Urothelium cell line (cell line): ENCODE measurements around the gene COL11A1.
A peak's percentile ranks its signal among the peaks of the same experiment; 100 is the strongest.
"Not testable (repeated sequence)": the region's sequence is repeated elsewhere in the genome, so short reads cannot be mapped to it uniquely, and the experiment has no call there.

ENCODE experiments used
- DNase-seq: peaks from one replicate; pipeline ENCODE4 v3.0.0; 2011; ENCODE audit warnings: low spot score, mixed read lengths
- FAIRE-seq: peaks from 2 replicates; lab custom pipeline; 2011; peaks lifted over from hg19 to GRCh38; lab: Jason Lieb, UNC

COL11A1 gene

DNA sequence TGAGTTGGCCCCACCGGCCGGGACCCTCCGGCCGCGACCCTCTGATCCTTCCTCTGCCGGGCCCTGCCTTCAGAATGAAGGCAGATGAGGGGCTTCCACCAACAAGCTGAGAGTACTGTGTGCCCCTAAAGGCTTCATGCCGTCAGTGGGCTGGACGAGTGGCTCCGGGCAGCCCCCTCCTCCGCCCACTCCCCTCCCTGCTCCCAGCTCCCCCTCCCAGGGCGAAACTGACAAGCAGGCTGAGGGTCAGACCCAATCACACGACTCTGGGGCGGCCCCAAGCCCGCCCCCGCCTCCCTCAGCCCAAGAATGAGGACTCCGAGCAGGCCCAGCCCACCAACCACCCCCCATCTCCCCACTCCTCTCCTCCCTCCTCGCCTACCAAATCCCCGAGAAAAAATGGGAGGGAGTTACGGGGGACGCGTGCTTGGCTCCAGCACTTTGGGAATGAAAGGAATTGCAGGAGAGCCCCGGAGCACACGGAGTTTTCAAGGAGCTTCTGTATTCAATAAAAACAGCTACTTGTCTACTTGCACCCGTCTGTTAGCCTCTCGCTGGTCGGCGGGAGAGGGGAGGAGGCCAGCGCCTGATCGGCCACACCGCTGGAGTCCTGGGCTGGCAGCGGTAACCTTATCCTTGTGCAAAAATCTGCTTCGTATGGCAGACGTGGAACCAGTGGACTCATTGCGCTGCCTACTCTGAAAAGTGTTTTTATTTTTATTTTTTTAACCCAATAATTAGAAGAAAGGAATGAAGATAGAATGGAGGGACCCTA is at the start of gene COL11A1:
TSS of gene COL11A1 (minus strand) at position 147 of the 775 bp plus-strand sequence. CDS start 344 bp downstream, outside the sequence.
- peak; percentile 70 for DNase-seq
- no peak for FAIRE-seq

DNA sequence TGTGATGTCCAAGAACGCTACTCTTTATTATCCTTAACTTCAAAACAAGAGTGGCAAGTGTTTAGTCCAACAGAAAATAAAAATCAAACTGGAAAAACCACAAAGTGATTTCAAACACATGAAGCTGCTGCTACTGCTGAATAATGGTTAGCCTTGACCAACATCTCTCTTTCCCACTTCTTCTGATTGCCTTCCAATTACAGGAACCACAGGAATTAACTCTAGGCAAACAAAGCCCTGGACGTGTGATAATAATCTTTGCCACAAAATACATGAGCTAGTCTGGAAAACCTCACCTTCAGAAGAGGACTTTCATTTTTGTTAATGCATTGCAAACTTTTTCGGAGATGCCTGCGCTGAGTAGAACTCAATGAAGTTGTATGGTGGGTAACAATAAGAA is 48.6 kb upstream of the COL11A1 start:
- no peak for FAIRE-seq
- DNase-seq = no peak

- DNase-seq (no peak), FAIRE-seq (no peak)
These were observed 37.8 kb upstream of the COL11A1 start for GRCh38 chr1:103146166-103146565.

DNA sequence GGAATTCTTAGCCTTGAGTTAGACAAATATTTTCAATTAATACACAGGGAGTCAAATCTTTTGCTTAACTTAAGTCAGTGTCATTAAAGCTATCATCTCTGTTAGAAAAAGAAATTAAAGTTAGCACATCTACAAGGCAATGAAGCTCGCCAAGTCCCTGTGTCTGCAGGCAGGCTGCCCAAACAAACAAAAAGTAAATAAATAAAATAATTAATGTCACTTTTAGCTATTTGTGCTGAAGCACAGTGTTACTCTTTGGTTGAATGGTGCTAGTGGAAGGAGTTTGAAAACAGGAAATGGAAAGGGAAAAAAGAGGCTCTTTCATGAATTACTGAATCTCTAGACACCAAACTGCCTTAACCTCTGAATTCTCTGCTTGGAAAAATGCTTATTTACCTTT is 37.1 kb upstream of the COL11A1 start:
- DNase-seq = no peak
- FAIRE-seq = no peak

DNA sequence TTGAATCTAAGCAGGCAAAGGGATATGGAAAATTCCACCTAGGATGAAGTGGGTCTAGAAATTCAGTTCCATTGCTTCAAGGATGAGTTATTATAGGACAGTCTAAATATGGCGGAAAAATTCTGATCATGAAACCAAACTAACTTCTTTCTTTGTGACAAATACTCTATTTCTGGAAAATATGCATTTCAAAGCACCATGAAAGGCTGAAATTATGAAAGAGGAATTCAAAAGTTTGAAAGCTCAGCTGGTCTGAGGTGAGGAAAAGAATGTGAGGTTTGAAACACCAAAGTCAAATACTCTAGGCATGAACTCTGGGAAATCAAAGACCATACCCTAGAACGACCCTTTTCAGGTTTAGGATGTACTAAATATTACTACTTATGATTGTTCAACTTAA is 36.4 kb upstream of the COL11A1 start:
- DNase-seq (no peak), FAIRE-seq (no peak)

- no peak for FAIRE-seq
- no peak for DNase-seq
These were observed 34.1 kb upstream of the COL11A1 start for GRCh38 chr1:103142461-103142860.

DNA sequence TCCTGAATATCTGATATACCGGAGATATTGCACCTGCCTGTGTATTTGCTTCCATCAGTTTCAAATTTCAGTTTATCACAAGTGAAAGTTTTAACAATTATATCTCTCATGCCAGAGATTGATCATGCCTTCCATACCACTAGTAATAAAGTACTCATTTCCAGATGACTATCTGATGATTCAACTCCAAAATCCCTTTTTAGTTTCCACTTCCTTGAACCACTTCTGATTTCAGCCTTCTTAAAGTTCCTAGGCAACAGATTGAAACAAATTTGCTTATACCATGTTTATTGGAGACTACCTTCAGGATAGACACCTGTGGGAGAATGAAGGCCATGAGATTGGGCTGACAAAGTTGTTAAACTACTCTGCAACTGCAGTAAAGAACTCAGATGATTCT is 21.5 kb upstream of the COL11A1 start:
- FAIRE-seq = no peak
- no peak for DNase-seq

DNA sequence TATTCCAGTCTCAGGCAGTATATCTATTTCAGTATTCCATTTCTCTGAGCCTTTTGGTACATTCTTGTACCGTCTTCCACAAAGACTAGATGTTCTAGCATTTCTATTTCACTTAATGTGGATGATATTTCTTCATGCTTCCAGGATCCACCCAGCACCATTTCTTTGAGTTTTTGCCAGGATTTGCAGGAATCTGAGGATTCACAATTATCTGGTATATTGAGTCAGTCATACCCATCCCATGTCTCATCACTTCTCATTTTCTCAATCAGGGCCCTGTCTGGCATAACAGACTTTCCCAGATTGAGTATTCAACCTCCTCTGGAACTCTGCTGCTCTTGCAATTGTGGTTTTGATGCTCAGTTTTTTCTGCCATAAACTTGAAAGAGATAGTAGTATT is 20.9 kb upstream of the COL11A1 start:
- FAIRE-seq (no peak), DNase-seq (no peak)

- DNase-seq, FAIRE-seq: not testable (repeated sequence)
These were observed 19.9 kb upstream of the COL11A1 start for GRCh38 chr1:103128256-103128655.

DNA sequence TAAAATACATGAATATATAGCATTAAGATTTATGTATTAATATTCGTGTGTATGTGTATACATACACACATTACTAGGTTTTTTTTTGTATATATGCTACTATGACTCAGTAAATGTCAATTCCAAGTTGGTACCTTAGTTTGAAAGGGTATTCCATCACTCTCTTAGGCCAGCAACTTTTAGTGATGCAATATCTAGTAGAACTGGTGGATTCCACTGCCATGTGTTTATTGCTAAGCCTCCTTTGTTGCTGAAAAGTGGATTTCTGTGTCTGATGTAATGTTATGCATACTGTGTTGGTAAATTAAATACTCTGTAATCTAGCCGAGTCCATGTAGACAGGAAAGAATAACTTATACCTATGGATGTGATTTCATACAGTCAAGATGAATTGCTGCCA is 16.9 kb upstream of the COL11A1 start:
- DNase-seq (no peak), FAIRE-seq (no peak)

DNA sequence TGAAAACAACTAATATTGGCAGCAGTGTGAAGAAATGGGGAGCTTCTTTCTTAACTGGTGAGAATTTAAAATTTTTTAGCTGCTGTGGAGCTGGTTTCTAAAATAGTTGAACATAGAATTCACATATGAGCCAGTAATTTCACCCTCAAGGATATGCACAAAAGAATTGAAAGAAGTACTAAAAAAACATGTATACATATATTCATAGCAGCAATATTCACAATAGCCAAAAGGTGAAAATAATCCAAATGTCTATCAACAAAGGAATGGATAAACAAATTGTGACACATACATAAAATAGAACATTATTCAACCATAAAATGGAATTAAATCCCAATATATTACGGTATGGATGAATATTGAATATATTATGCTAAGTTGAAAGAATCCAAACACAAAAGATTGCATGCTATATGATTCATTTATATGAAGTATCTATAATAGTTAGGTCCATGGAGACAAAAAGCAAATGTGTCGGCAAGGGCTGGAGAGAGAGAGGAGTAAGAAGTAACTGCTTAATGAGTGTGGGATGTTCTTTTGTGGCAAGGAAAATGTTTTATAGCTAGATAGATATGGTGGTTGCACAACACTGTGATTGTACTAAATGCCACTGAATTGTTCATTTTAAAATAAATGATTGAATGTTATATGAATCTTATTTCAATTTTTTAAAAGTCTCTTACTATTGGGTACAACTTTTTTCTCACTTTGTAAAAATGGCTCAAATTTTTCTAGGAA is 14.8 kb upstream of the COL11A1 start:
- no peak for FAIRE-seq

GRCh38 chr1:103120981-103121380 is 12.7 kb upstream of the COL11A1 start:
- no peak for DNase-seq
- FAIRE-seq = no peak

More for the DNA sequence above, 14.8 kb upstream of the COL11A1 start:
- DNase-seq = no peak

DNA sequence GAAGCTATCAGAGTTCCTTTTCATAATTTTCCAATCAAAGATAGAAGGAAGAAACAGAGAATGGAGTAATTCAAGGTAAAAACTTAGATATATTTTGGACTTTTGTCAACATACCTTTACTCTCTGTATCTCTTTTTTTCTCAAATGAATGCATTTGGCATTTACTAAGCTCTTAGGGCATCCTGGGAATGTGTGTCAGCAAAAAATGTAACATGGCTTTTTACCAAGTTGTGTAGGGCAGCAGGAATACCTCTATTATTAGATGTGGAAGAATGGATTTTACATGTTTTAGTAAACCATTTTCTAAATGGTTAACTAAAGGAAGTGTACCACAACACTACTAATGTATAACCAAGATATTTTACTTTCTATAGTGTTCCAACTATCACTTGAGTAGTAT is 4.2 kb upstream of the COL11A1 start:
- FAIRE-seq (no peak), DNase-seq (no peak)

GRCh38 chr1:103111926-103112325 is 3.6 kb upstream of the COL11A1 start:
- FAIRE-seq = no peak
- peak; percentile 3 for DNase-seq

DNA sequence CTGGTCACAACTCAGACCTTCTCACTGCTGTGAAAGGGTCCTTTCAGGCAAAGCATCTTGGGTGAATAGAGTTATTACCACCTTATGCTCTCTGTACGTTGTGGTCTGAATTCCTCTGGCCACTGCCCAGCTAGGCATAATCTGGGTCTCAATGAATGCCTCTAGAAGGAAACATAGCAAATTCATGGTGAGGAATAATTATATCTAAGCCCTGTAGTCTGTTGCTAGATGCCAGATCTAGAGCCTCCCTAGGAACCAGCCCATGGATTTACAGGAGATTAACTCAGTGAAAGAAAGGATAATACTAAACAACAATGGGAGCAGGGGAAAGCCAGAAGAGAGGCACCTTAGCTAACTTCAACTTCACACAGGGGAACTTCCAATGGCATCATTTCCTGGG is 2.4 kb upstream of the COL11A1 start:
- DNase-seq (peak; percentile 6), FAIRE-seq (no peak)

GRCh38 chr1:103109311-103109920 is 1.1 kb upstream of the COL11A1 start:
- FAIRE-seq (no peak), DNase-seq (peak; percentile 6)

- no peak for FAIRE-seq
These were observed 464 bp downstream of the COL11A1 start for GRCh38 chr1:103107741-103108375.

DNA sequence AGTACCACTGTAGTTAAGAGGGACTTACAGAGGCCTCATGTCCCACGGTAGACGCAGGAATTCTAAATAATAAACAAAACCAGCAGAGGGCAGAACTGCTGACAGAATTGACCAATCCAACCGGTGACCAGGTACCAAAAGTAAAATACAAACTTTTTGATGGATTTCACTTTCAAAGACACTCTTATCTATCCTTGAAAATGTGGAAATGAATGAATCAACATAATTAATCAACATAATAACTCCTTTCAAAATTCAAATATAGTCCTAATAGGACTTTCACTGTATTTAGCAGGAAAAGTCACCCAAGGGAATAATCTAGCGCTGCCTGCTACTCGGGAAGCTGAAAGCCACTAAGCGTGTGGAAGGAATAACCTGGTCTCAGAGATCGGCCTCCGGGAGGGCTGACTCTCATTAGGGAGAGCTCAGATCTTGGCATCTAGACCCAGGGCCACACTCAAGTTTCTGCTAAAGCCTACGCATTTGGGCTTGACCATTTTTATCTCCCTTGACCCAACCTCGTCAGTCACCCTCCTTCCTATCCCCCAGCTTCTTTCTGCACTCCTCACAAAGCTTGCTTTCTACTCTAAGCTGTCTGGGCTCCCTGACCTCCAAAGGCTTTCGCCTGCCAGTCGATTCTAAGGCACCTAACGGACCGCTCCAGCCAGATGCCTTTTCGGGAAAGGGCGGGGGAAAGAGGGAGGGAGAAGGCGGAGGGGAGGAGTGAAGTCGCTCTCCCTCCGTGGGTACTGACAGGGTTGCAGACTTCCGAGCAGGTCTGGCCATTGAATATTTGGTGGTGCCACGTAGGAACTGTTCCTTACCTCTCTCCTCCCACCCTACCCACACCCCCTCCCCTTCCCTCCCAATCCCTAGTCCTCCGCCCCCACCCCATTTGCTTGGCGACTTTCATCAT is 1.6 kb downstream of the COL11A1 start:
- DNase-seq (peak; percentile 72), FAIRE-seq (peak; percentile 20)

More at GRCh38 chr1:103107741-103108375, 464 bp downstream of the COL11A1 start:
- peak; percentile 26 for DNase-seq

- no peak for FAIRE-seq
- no peak for DNase-seq
These were observed 6.9 kb downstream of the COL11A1 start for GRCh38 chr1:103101399-103101798.

DNA sequence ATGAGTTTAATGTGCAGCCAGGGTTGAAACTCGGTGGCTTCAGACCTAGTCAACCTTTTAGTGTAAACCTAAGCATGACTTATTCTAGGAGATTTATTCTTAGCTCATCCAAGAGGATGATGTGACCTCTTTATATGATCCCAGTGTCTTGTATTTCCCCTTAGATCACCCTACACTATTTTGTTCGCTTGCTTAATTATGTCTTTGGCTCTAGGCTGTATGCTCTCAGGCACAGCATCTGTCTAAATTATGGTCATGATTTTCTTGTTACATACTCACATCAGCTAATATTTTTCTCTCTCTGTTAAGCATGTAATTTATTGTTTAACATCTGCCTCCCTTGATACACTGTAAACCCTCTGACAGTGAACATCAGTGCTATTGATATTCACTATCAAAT is 19.1 kb downstream of the COL11A1 start:
- FAIRE-seq (no peak), DNase-seq (no peak)
